Cardiac atrium fibroblast (primary cell): ENCODE results near the gene SOCS7. TPM values are rescaled to one million over a fixed set of nuclear protein-coding genes. Genes with fewer than 3 reads are reported as not detected.

ENCODE experiments used
- total RNA-seq: library from RNA; depleted of rRNA; stranded (reverse); fragments of >200 nt; gene quantifications from 2 replicates; pipeline ENCODE4 v1.2.3, GENCODE V29; 2015

SOCS7 gene, protein sequence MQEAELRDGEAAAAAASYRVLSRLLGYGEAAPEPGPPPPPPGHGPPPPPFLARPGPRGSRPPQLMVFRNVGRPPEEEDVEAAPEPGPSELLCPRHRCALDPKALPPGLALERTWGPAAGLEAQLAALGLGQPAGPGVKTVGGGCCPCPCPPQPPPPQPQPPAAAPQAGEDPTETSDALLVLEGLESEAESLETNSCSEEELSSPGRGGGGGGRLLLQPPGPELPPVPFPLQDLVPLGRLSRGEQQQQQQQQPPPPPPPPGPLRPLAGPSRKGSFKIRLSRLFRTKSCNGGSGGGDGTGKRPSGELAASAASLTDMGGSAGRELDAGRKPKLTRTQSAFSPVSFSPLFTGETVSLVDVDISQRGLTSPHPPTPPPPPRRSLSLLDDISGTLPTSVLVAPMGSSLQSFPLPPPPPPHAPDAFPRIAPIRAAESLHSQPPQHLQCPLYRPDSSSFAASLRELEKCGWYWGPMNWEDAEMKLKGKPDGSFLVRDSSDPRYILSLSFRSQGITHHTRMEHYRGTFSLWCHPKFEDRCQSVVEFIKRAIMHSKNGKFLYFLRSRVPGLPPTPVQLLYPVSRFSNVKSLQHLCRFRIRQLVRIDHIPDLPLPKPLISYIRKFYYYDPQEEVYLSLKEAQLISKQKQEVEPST
- 6.3 and 13.4 TPM in 2 replicates for total RNA-seq

DNA sequence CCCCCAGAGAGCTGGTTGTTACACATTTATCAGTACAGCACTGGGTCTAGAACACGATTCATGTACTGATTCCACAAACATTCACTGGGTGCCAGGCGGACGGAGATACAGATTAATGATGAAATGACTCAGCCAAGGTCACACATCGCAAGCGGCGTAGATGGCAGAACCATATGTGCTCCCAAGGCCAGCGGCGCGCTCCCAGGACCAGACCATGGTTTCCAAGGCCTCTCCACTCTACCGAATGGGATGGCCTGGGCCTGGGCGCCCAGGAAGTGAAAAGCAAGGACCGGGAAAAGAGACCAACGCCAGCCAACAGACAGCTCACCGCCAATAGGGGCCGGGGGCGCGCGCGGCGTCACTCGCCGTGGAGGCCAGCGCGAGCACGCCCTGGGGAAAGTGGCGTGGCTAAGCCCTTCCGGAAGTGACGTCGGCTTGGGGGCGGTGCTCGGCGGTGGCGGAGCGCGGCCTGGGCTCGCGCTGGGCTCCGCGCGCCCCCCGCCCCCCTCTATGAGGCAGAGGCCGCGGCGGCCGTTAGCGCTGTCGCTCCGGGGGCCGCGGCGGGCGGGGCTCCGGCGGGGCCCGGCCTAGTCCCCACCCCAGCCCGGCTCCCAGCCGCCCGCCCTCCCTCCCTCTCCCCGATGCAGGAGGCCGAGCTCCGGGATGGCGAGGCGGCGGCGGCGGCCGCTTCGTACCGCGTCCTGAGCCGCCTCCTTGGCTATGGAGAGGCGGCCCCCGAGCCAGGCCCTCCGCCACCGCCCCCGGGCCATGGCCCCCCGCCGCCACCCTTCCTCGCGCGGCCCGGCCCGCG, at the start of gene SOCS7:
TSS of gene SOCS7 (plus strand) at position 433 of the 811 bp plus-strand sequence. CDS start at position 642, 209 bp downstream.

DNA sequence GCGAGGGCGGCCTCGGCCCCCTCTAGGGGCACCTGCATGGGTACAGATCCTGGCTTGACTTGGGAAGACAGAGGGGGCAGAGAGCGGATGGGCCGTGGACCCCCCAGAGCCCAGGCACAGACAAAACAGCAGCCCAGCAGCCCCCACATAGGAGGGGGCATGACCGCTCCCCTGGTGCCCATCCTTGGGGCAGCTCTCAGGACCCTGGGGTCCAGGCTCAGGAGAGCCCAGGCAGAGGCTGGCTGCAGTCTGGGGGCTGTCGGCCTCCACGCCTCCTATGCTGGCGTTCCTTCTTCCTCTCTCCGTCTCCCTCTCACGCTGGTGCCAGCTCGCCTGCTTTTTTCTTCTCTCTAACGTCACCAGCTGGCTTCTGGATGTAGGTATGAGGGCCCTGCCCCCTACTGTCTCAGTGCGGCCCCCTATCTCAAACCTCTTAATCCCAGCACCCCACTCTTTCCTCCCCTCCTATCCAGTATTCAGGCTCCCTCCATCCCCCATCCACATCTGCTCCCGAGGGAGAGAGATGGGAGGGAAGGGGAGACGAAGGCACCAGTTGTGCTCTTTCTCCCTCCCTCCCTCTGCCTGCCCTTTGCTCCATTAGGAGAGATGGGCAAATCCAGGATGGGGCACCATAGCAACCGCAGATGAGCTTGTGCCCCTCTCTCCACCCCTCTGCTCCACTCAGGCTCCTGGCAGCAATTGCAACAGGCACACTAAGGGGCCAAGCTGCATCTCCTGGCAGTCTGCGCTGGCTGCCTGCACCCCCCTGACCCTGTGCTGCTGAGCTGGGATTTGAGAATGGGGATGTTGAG, 7.8 kb upstream of the SOCS7 start, which contains the start of gene GPR179:
TSS of gene GPR179 (minus strand) at position 349 of the 812 bp plus-strand sequence. CDS start at position 182, 167 bp downstream.

DNA sequence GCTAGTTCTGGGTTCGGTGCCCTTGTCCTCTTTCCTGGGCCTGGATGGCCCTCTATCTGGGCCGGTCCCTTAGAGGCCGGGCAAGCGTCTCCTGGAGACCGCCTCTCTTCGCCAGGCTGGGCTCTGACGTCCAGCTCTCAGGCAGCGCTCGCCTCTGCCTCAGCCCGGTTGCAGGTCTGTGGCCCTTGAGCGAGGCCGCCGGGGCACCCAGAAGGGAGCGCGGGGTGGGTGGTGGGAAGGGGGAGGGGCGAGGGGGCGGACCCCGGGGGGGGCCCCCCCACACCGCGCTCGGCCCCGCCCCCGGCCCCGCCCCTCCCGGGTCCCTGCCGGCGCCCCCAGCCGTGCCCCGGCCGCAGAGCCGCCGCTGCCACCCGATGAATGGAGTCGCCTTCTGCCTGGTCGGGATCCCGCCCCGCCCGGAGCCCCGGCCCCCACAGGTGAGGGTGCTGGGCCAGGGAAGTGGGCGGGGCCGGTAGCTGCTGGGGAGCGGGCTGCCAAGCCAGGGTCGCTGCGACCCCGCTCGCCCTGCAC, 76.5 kb downstream of the SOCS7 start, which contains the start of gene ARHGAP23:
TSS of gene ARHGAP23 (plus strand) at position 353 of the 531 bp plus-strand sequence. CDS start at position 375, 22 bp downstream.

Other genes starting within 250 kb of the SOCS7 start
- not detected in 2 replicates for gene TBC1D3E, start 223.9 kb upstream of the SOCS7 start, total RNA-seq
- gene TBC1D3, start 159.3 kb upstream of the SOCS7 start, total RNA-seq = 1.6 and 2.3 TPM in 2 replicates
- gene MRPL45, start 54.7 kb upstream of the SOCS7 start, total RNA-seq = 26.0 and 28.0 TPM in 2 replicates
- not detected in 2 replicates for gene GPR179, start 7.9 kb upstream of the SOCS7 start, total RNA-seq
- 27.4 and 30.3 TPM in 2 replicates for gene ARHGAP23, start 76.6 kb downstream of the SOCS7 start, total RNA-seq